GM12878 (cell line): Measurements from ENCODE around the gene PTAFR. TPM values are rescaled to one million over a fixed set of nuclear protein-coding genes. Genes with fewer than 3 reads are reported as not detected.

Source experiments
- ATAC-seq: fragments of 200-7000 bp; cut with Tn5 transposase; 3 replicates; pipeline ENCODE4 v1.9.1; 2020; ENCODE audit warnings: mild to moderate bottlenecking, moderate library complexity
- BruUV-seq: library from RNA; stranded (reverse); fragments of 400-500 nt; replicated peaks from 2 replicates; lab custom pipeline; 2021; lab: Mats Ljungman, UMichigan
- CTCF ChIA-PET: fragments of 300-600 bp; sonication (Branson Sonifier 250); formaldehyde crosslinking; extraction: SDS; loops from one replicate; lab custom pipeline; 2021; ENCODE audit warnings: inconsistent platforms; lab: Yijun Ruan, JAX
- POLR2A ChIA-PET: fragments of 350-600 bp; formaldehyde crosslinking; extraction: SDS; loops from one replicate; lab custom pipeline; 2021; ENCODE audit warnings: inconsistent platforms; lab: Charles Lee
- RAD21 ChIA-PET: fragments of 300-600 bp; sonication (Branson Sonifier 250); formaldehyde crosslinking; loops from one replicate; lab custom pipeline; 2023; ENCODE audit warnings: antibody characterized with exemption; ENCODE audit not compliant: unreplicated experiment; lab: Charles Lee
- SMC1A ChIA-PET: fragments of 300-600 bp; sonication (Branson Sonifier 250); formaldehyde crosslinking; loops from one replicate; lab custom pipeline; 2023; ENCODE audit not compliant: unreplicated experiment, uncharacterized antibody; lab: Charles Lee
- DNase-seq: peaks from one replicate; pipeline ENCODE4 v3.0.0-alpha.2; 2011; ENCODE audit warnings: low read depth, low spot score
- FAIRE-seq: peaks from 3 replicates; lab custom pipeline; 2011; peaks lifted over from hg19 to GRCh38; lab: Jason Lieb, UNC
- H2AFZ ChIP-seq: 2 replicates; pipeline ENCODE4 v1.6.0; 2011; ENCODE audit warnings: low read depth, low read length, control low read depth; ENCODE audit not compliant: control insufficient read depth
- H3K27ac ChIP-seq: 2 replicates; pipeline ENCODE4 v1.5.1; 2011; ENCODE audit warnings: control low read depth; ENCODE audit not compliant: control insufficient read depth, insufficient read depth
- H3K27me3 ChIP-seq, 2 experiments: replicated peaks in 1 of 2; 2 replicates each; pipeline versions ENCODE4 v1.6.0 to v1.6.1; 2011; ENCODE audit warnings: low read length in 1 of 2; ENCODE audit not compliant: control insufficient read depth in 2 of 2, insufficient read depth in 2 of 2
- H3K36me3 ChIP-seq, 2 experiments: 2 replicates each; pipeline ENCODE4 v1.5.1; 2011; ENCODE audit warnings: low read length in 1 of 2; ENCODE audit not compliant: control insufficient read depth in 2 of 2, insufficient read depth in 2 of 2
- H3K4me1 ChIP-seq: 2 replicates; pipeline ENCODE4 v1.6.1; 2011; ENCODE audit warnings: mild to moderate bottlenecking, low read length, moderate library complexity, mixed read lengths; ENCODE audit not compliant: control insufficient read depth, insufficient read depth
- H3K4me2 ChIP-seq: 2 replicates; pipeline ENCODE4 v1.6.0; 2011; ENCODE audit warnings: control low read depth; ENCODE audit not compliant: control insufficient read depth, insufficient read depth
- H3K4me3 ChIP-seq: fragments of 200-600 bp; sonication (generic); 2 replicates; pipeline ENCODE4 v1.5.1; 2016
- H3K79me2 ChIP-seq: 2 replicates; pipeline ENCODE4 v1.6.0; 2011; ENCODE audit warnings: low read length; ENCODE audit not compliant: control insufficient read depth, insufficient read depth
- H3K9ac ChIP-seq: 2 replicates; pipeline ENCODE4 v1.8.0; 2011; ENCODE audit warnings: low read length, control low read depth, mixed read lengths; ENCODE audit not compliant: control insufficient read depth, insufficient read depth
- H3K9me3 ChIP-seq: replicated peaks from 3 replicates; pipeline ENCODE4 v1.5.1; 2011; ENCODE audit warnings: mild to moderate bottlenecking, low read length; ENCODE audit not compliant: control insufficient read depth, insufficient read depth
- H4K20me1 ChIP-seq: 2 replicates; pipeline ENCODE4 v1.6.0; 2011; ENCODE audit not compliant: control insufficient read depth, insufficient read depth
- CBX5 ChIP-seq: sonication (generic); IDR thresholded peaks from 2 replicates; pipeline ENCODE4 v1.6.1; 2016; ENCODE audit warnings: low read depth, moderate library complexity, mild to moderate bottlenecking, inconsistent platforms
- RAD21 ChIP-seq: IDR thresholded peaks from 2 replicates; pipeline ENCODE4 v1.6.1; 2011; ENCODE audit warnings: mild to moderate bottlenecking, low read depth, low read length, moderate library complexity; ENCODE audit not compliant: insufficient read depth
- RCOR1 ChIP-seq: conservative IDR thresholded peaks from 2 replicates; pipeline ENCODE4 v1.6.1; 2012; ENCODE audit warnings: low read depth, low read length, improper control_type of control experiment
- TBL1XR1 ChIP-seq: IDR thresholded peaks from 2 replicates; pipeline ENCODE4 v1.6.1; 2012; ENCODE audit warnings: low read depth, low read length, improper control_type of control experiment
- ZNF687 ChIP-seq: fragments of 450-650 bp; IDR thresholded peaks from 2 replicates; pipeline ENCODE4 v1.6.1; 2017; ENCODE audit warnings: mild to moderate bottlenecking, moderate library complexity
- WGBS: methylation state at CpG from one replicate; pipeline ENCODE4 v1.1.6; 2016; ENCODE audit warnings: low lambda C conversion rate; ENCODE audit not compliant: insufficient replicate concordance, insufficient coverage; ENCODE audit errors: missing lambda C conversion rate; 5-methylcytosine and 5-hydroxymethylcytosine counted together
- in situ Hi-C: fragments of 300-500 bp; cut with MboI; formaldehyde crosslinking; loops from 9 replicates; pipeline ENCODE4 v1.14.3; 2018; ENCODE audit warnings: mixed read lengths
- intact Hi-C: fragments of 100-400 bp; cut with micrococcal nuclease; formaldehyde crosslinking; loops from one replicate; pipeline ENCODE4 v1.14.2; 2022; ENCODE audit not compliant: unreplicated experiment
- polyA plus RNA-seq, 11 experiments: library from polyadenylated mRNA; depleted of rRNA in 4 of 11; unstranded in 6 of 11; stranded (reverse) in 5 of 11; fragments of >200 nt; fragmentation: Nextera tagmentation in 4 of 11; fragmentation: Illumina TruSeq in 1 of 11; extraction: Ambion mirVana in 4 of 11; extraction: Trizol in 1 of 11; gene quantifications; 1 replicate in 1 of 11; 2 replicates in 10 of 11; pipeline versions ENCODE4 v1.2.1 to v1.2.3, GENCODE V29; 2011 to 2016; ENCODE audit warnings: inconsistent platforms in 2 of 11, missing spikeins in 2 of 11, low read depth in 1 of 11
- total RNA-seq, 4 experiments: library from RNA; depleted of rRNA in 3 of 4; stranded (reverse); fragments of >200 nt in 3 of 4; fragmentation: Illumina TruSeq in 1 of 4; extraction: Trizol in 1 of 4; gene quantifications; 2 replicates each; pipeline versions ENCODE4 v1.2.1 to v1.2.3, GENCODE V29; 2013 to 2021

PTAFR gene
- total and polyA plus RNA-seq, 10 of the 15 experiments (the other 5 are each of a cell fraction or from before 2014, with no cell fraction given) = 17.5 to 251 (median 27.7) TPM

- Histone ChIP-seq H3K79me2 (no peaks in the 10 kb centered on the region; the same call in 1 of the 2 replicates), H3K27ac (peak overlapping the region; percentile 32; the same call in 1 of the 2 replicates), H3K4me1 (peaks cover 54% of the 10 kb centered on the region), H3K4me2 (peak overlapping the region; percentile 76), H3K9me3 (no peaks in the 10 kb centered on the region), H3K9ac (no peak overlapping the region; the same call in 1 of the 2 replicates), H2AFZ (no peak overlapping the region), H3K4me3 (peak overlapping the region; percentile 17; the same call in 1 of the 2 replicates), H3K27me3 (no peaks in the 10 kb centered on the region), H3K36me3 (peaks cover 0 to 4% of the 10 kb centered on the region in 2 experiments; a peak in 1 of 4 replicates), H4K20me1 (no peaks in the 10 kb centered on the region)
- POLR2A ChIA-PET = interaction anchor here (0.6 to 3.9 kb wide), 13 partner anchors 8 to 280 kb away, joined by 3 to 18 read pairs (median 6); no protein-coding TSS in a partner anchor
- FAIRE-seq (no peak), ATAC-seq (no peak), DNase-seq (no peak)
- RAD21 ChIA-PET = interaction anchor here (0.7 to 6.7 kb wide), 8 partner anchors 8 to 55 kb away, joined by 3 to 119 read pairs (median 7); partner anchors contain the start of genes EYA3 and PTAFR
- CTCF ChIA-PET = interaction anchor here (0.6 to 6.3 kb wide), 7 partner anchors 9 to 105 kb away, joined by 3 to 54 read pairs (median 5); no protein-coding TSS in a partner anchor
- intact Hi-C loops = loop anchor here (1.0 to 2.0 kb wide), 3 partner anchors 26 to 52 kb away; no protein-coding TSS in a partner anchor
- in situ Hi-C loops = no loop called here
- TF ChIP-seq RCOR1 (no peak), RAD21 (no peak), ZNF687 (no peak), TBL1XR1 (0 out of 2 replicates have a peak, but pooled peaks have one; percentile 8), CBX5 (no peak)
- no TSS peak for BruUV-seq
- SMC1A ChIA-PET = interaction anchor here (0.6 to 5.7 kb wide), 19 partner anchors 7 to 69 kb away, joined by 3 to 72 read pairs (median 6); partner anchors contain the start of genes EYA3 and PTAFR
- 65% methylated on average over 4 of the region's 4 CpGs for WGBS
Measured at GRCh38 chr1:28143496-28144202, 32.8 kb downstream of the PTAFR start.
